GM12865 (cell line): ENCODE data around the gene GRID1.

ENCODE experiments used
- DNase-seq: peaks from one replicate; pipeline ENCODE4 v3.0.0; 2010; ENCODE audit warnings: low read depth
- H3K4me3 ChIP-seq: 2 replicates; pipeline ENCODE4 v1.5.1; 2011; ENCODE audit warnings: mild to moderate bottlenecking, low read depth, low read length, control low read depth
- TF ChIP-seq, protein P1 (sequence below): IDR thresholded peaks from 2 replicates; pipeline ENCODE4 v1.5.1; 2011; ENCODE audit warnings: low read length, control low read depth, low read depth, inconsistent platforms; ENCODE audit not compliant: insufficient read depth; ENCODE audit errors: missing control alignments

GRID1 gene

DNA sequence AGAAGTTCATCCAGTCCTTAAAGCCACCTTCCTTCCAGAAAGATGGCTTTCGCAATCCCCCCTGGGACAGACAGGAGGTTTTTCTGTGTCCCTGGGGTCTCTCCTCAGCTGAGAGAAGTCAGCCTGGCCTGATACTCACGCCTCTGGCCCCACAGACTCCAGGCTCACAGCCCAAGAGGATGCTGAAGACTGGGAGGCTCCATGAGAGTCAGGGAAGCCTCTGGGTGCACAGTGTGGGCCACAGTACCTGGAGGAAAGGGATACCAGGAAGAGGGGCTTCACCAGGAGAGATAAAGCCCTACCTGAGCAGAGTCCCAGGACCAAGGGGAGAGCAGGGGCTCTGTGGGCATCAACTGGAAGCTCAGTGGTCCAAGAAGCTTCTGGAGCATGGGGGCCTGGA is 324.4 kb downstream of the GRID1 start:
- TF ChIP-seq, protein P1, sequence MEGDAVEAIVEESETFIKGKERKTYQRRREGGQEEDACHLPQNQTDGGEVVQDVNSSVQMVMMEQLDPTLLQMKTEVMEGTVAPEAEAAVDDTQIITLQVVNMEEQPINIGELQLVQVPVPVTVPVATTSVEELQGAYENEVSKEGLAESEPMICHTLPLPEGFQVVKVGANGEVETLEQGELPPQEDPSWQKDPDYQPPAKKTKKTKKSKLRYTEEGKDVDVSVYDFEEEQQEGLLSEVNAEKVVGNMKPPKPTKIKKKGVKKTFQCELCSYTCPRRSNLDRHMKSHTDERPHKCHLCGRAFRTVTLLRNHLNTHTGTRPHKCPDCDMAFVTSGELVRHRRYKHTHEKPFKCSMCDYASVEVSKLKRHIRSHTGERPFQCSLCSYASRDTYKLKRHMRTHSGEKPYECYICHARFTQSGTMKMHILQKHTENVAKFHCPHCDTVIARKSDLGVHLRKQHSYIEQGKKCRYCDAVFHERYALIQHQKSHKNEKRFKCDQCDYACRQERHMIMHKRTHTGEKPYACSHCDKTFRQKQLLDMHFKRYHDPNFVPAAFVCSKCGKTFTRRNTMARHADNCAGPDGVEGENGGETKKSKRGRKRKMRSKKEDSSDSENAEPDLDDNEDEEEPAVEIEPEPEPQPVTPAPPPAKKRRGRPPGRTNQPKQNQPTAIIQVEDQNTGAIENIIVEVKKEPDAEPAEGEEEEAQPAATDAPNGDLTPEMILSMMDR, result no peak
- DNase-seq, result no peak
- H3K4me3 ChIP-seq, result no peak overlapping the region

DNA sequence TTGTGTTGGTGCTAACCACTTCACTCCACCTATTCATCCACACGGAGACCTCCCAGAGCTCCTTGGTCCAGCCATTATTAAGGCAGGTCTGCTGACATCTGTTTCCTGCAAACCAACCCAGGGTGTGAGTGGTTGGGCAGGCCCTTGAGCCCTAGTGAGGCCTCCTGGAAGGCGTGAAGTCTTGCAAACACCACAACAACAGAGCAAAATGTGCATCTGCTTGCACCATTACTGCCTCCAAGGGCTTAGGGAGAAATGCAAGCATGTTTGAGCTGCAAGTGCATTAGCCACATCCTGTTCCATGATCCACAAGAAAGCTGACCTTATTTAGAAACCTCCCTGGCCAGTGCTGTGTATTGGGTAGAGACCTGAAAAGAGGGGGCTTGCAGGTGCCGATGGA is 325.5 kb downstream of the GRID1 start:
- TF ChIP-seq, protein P1, result no peak
- H3K4me3 ChIP-seq, result no peak overlapping the region
- no peak for DNase-seq

DNA sequence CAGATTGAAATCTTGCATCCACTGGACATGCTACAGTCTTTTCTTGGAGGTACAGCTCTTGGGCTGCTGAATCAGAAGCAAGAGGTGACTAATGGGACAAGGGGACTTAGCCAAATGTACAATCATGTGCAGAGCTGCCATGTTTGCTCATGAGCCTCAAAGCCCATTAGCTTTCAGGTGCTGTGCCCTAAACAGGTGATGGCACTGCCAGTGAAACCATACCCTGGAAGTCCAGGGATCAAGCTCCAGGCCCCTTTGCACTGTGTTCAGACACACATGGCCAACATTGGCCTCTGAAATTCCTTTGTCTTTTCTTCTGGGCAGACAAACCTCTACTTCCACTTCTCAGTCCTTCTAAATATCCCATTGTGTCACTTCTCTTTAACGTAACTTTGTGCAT is 328.2 kb downstream of the GRID1 start:
- DNase-seq, result no peak
- TF ChIP-seq, protein P1, result no peak
- no peak overlapping the region for H3K4me3 ChIP-seq

DNA sequence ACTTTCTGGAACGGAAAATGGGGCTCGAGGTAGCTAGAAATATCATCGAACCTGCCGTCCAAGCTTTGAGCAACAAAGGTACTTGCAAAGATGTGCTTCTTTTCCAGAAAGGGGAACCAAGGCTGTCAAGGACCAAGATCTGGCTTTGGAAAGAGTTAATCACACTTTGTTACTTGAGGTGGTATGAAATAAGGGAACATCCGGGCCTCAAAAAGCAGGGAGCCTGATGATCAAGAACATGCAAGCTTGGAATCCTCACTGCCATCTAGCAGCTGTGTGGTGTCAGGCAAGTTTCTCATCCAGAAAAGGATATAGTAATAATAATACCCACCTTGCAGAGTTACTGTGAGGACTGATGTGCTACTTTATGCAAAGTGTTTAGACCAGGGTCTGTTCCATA is 329.5 kb downstream of the GRID1 start:
- H3K4me3 ChIP-seq, result no peak overlapping the region
- TF ChIP-seq, protein P1, result no peak
- DNase-seq, result no peak

DNA sequence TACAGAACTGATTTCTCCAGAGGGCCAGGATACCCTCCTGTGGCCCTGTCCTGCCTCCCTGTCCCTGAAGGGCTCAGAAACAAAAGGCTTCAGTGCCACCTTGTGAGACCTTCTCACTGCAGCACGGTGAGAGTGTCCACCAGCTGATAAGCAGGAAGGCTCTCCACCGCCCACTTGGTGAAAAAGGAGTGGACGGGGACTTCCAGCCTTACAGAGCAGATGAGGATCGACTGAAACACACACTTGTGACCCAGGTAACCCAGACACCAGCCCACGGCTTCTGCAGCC is 330.1 kb downstream of the GRID1 start:
- no peak overlapping the region for H3K4me3 ChIP-seq
- no peak for DNase-seq
- TF ChIP-seq, protein P1, result no peak

DNA sequence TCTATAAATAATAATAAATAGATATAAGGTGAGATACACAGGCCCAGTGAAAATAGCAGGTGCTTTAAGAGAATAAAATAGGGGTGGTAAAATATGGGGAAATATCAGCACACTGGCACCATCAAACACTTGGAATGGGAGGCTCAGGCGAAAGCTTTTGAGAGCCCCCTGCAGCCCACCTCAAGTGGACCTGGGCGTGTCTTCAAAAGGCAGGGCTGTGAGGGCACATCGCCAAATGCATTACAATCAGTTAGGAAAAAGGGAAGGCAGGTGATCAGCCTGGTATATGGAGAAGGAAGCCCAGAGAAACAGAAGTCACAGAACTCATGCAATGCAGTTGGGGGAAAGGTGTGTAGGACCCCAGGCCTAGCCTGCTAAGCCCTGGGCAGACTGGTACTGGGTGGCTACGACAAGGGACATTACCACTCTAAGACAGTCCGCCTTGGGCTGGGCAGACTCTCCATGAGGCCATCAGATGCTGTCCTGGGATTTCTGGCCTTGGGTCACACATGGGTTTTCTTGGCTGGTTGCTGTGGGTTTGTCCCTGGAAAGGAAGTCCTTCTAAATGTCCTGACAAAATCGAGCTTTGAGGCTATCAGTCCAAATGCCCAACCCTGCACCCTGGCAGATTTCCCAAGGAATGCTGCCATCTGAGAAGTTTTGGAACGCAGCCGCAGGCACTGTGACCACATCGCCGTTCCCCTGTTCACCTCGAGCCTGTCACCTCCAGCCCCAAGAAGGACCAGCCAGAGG is 330.6 kb downstream of the GRID1 start:
- DNase-seq, result no peak
- TF ChIP-seq, protein P1, result no peak
- H3K4me3 ChIP-seq, result no peak overlapping the region

DNA sequence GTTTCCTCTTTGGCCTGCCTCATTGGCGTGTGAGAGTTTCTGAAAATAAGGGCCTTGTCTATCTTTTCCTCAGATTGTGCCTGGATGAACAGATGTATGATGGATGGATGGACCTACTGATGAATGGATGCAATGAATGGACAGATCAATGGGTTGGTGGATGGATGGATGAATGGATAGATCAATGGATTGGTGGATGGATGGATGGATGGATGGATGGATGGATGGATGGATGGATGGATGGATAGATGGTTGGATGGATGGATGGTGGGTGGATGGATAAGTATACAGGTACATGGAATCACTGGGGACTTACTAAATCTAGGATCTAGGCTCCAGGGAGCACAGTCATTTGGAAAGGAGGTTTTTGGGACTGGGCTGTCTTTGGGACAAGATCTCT is 331.9 kb downstream of the GRID1 start:
- no peak for DNase-seq
- H3K4me3 ChIP-seq, result no peak overlapping the region
- TF ChIP-seq, protein P1, result no peak
